Neural cell (in vitro differentiated cells): ENCODE data around the gene TENT4B. TPM values are rescaled to one million over a fixed set of nuclear protein-coding genes. Genes with fewer than 3 reads are reported as not detected.

Experiments used
- H2AFZ ChIP-seq: fragments of 200-600, 300-800 bp; sonication (generic), shearing (Covaris generic); 2 replicates; pipeline ENCODE4 v1.6.0; 2014; ENCODE audit warnings: low read depth, mild to moderate bottlenecking, antibody characterized with exemption, low read length, moderate library complexity
- H3F3A ChIP-seq: fragments of 200-600 bp; shearing (Covaris generic); 2 replicates; pipeline ENCODE4 v1.6.1; 2016; ENCODE audit warnings: mild to moderate bottlenecking, moderate library complexity, mixed read lengths, antibody characterized with exemption, low read length; ENCODE audit not compliant: insufficient read depth, poor library complexity, severe bottlenecking
- H3K27ac ChIP-seq: fragments of 200-600, 300-800 bp; sonication (generic), shearing (Covaris generic); 2 replicates; pipeline ENCODE4 v1.5.1; 2014; ENCODE audit warnings: mild to moderate bottlenecking, low read length, moderate library complexity
- H3K27me3 ChIP-seq: fragments of 300-800, 200-600 bp; sonication (generic), shearing (Covaris generic); 2 replicates; pipeline ENCODE4 v1.6.0; 2014; ENCODE audit warnings: mild to moderate bottlenecking, low read depth, low read length, moderate library complexity; ENCODE audit not compliant: insufficient read depth
- H3K36me3 ChIP-seq: fragments of 300-800, 200-600 bp; sonication (generic), shearing (Covaris generic); 2 replicates; pipeline ENCODE4 v1.5.1; 2014; ENCODE audit warnings: mild to moderate bottlenecking, antibody characterized with exemption, low read length, moderate library complexity; ENCODE audit not compliant: insufficient read depth
- H3K4me2 ChIP-seq: fragments of 300-800, 200-600 bp; sonication (generic), shearing (Covaris generic); 2 replicates; pipeline ENCODE4 v1.6.0; 2014; ENCODE audit warnings: mild to moderate bottlenecking, low read length
- H3K4me3 ChIP-seq: fragments of 300-800, 200-600 bp; sonication (generic), shearing (Covaris generic); 2 replicates; pipeline ENCODE4 v1.5.1; 2014; ENCODE audit warnings: mild to moderate bottlenecking, low read length, moderate library complexity
- H3K79me2 ChIP-seq: fragments of 200-600 bp; shearing (Covaris generic); replicated peaks from 2 replicates; pipeline ENCODE4 v1.6.0; 2014; ENCODE audit warnings: mild to moderate bottlenecking, low read length, moderate library complexity; ENCODE audit not compliant: insufficient read depth
- H3K9ac ChIP-seq: fragments of 300-800, 200-600 bp; sonication (generic), shearing (Covaris generic); 2 replicates; pipeline ENCODE4 v1.6.1; 2016; ENCODE audit warnings: mild to moderate bottlenecking, low read length, mixed read lengths
- H3K9me2 ChIP-seq: fragments of 200-600 bp; shearing (Covaris generic); 2 replicates; pipeline ENCODE4 v1.6.1; 2016; ENCODE audit warnings: mild to moderate bottlenecking, low read length, mixed read lengths; ENCODE audit not compliant: insufficient read depth
- H3K9me3 ChIP-seq: fragments of 200-600, 300-800 bp; sonication (generic), shearing (Covaris generic); 2 replicates; pipeline ENCODE4 v1.6.1; 2016; ENCODE audit warnings: mild to moderate bottlenecking, mixed run types, low read length, moderate library complexity, mixed read lengths
- H4K20me1 ChIP-seq: fragments of 200-600 bp; shearing (Covaris generic); 2 replicates; pipeline ENCODE4 v1.6.1; 2016; ENCODE audit warnings: mild to moderate bottlenecking, mixed run types; ENCODE audit not compliant: insufficient read depth
- EP300 ChIP-seq: fragments of 450-650 bp; conservative IDR thresholded peaks from 2 replicates; pipeline ENCODE4 v1.6.1; 2014; ENCODE audit warnings: antibody characterized with exemption, mild to moderate bottlenecking, moderate library complexity; ENCODE audit not compliant: poor library complexity, severe bottlenecking
- EZH2 ChIP-seq: fragments of 200-600, 300-800 bp; shearing (Covaris generic), sonication (generic); IDR thresholded peaks from 2 replicates; pipeline ENCODE4 v1.6.1; 2014; ENCODE audit warnings: antibody characterized with exemption, low read length, borderline replicate concordance, mild to moderate bottlenecking; ENCODE audit not compliant: insufficient read depth, poor library complexity, severe bottlenecking
- MXI1 ChIP-seq: fragments of 450-650 bp; conservative IDR thresholded peaks from 2 replicates; pipeline ENCODE4 v1.6.1; 2014; ENCODE audit warnings: antibody characterized with exemption, mild to moderate bottlenecking; ENCODE audit not compliant: poor library complexity, severe bottlenecking
- POLR2AphosphoS5 ChIP-seq: IDR thresholded peaks from 2 replicates; pipeline ENCODE4 v1.6.1; 2012
- RAD21 ChIP-seq: fragments of 450-650 bp; conservative IDR thresholded peaks from 2 replicates; pipeline ENCODE4 v1.6.1; 2014; ENCODE audit warnings: antibody characterized with exemption, mild to moderate bottlenecking, moderate library complexity
- TAF1 ChIP-seq: IDR thresholded peaks from 2 replicates; pipeline ENCODE4 v1.6.1; 2012; ENCODE audit warnings: low read depth
- polyA plus RNA-seq: library from polyadenylated mRNA; depleted of rRNA; stranded (reverse); fragments of >200 nt; gene quantifications from 2 replicates; pipeline ENCODE4 v1.2.3, GENCODE V29; 2014
- TF ChIP-seq, protein P1 (sequence below): IDR thresholded peaks from 2 replicates; pipeline ENCODE4 v1.6.1; 2012; ENCODE audit warnings: borderline replicate concordance
- TF ChIP-seq, protein P2 (sequence below): fragments of 450-650 bp; IDR thresholded peaks from 2 replicates; pipeline ENCODE4 v1.5.1; 2014; ENCODE audit warnings: antibody characterized with exemption, mild to moderate bottlenecking, moderate library complexity; ENCODE audit not compliant: poor library complexity, severe bottlenecking

The TENT4B gene
- polyA plus RNA-seq, 1 donor from 2014 or later, result 16.9 TPM

DNA sequence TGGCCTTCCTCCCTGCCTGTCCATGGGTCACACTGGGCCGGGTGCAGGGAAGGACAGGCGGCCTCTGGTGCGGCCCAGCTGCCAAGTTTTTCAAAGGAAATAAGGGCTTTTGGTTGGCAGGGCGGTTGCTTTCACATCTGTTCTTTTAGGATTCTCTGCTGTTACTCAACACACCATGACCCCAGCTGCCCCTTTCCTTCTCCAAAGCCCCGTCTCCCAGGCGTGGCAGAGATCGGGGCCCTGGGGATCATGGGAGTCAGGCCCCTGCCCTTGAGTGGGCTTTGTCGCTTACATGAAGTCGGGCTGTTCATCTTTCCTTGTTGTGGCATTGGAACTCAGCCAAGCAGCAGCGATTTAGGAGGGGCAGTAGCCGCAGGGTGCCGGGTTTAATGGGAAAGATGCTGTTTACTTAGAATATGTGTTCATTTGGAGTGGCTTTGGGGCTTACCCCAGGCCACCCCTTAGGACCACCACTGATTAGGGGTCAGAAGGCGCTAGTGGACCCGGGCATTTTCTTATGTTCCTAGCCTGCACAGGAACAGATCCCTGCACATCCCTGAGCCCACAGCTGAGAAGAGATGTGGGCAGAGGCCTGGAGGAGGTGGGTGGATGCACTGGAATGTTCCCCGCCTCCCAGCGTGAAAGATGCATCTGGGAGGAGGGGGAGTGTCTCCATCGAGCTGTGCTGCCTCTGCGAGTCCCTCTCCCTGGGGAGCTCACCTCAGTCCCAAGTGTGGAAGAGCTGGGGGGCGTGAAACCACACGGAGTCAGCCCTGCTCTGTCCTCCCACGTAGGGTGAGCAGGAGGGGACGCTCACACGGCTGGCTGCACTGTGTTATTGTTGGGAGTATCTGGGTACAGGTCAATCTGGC lies 106.5 kb downstream of the TENT4B start:
- no peaks in the 10 kb centered on the region for H3K79me2 ChIP-seq
- H3F3A ChIP-seq, result no peaks in the 10 kb centered on the region
- no peaks in the 10 kb centered on the region for H3K36me3 ChIP-seq
- no peaks in the 10 kb centered on the region for H3K27me3 ChIP-seq
- no peaks in the 10 kb centered on the region for H3K9me2 ChIP-seq
- H3K9ac ChIP-seq, result no peak overlapping the region
- no peak overlapping the region for H3K4me3 ChIP-seq
- no peaks in the 10 kb centered on the region for H3K9me3 ChIP-seq
- no peak overlapping the region for H3K27ac ChIP-seq
- H2AFZ ChIP-seq, result no peak overlapping the region
- H4K20me1 ChIP-seq, result no peaks in the 10 kb centered on the region
- H3K4me2 ChIP-seq, result no peak overlapping the region
- TF ChIP-seq MXI1 (no peak), RAD21 (no peak), TAF1 (no peak), EP300 (no peak)
- TF ChIP-seq, protein P1, sequence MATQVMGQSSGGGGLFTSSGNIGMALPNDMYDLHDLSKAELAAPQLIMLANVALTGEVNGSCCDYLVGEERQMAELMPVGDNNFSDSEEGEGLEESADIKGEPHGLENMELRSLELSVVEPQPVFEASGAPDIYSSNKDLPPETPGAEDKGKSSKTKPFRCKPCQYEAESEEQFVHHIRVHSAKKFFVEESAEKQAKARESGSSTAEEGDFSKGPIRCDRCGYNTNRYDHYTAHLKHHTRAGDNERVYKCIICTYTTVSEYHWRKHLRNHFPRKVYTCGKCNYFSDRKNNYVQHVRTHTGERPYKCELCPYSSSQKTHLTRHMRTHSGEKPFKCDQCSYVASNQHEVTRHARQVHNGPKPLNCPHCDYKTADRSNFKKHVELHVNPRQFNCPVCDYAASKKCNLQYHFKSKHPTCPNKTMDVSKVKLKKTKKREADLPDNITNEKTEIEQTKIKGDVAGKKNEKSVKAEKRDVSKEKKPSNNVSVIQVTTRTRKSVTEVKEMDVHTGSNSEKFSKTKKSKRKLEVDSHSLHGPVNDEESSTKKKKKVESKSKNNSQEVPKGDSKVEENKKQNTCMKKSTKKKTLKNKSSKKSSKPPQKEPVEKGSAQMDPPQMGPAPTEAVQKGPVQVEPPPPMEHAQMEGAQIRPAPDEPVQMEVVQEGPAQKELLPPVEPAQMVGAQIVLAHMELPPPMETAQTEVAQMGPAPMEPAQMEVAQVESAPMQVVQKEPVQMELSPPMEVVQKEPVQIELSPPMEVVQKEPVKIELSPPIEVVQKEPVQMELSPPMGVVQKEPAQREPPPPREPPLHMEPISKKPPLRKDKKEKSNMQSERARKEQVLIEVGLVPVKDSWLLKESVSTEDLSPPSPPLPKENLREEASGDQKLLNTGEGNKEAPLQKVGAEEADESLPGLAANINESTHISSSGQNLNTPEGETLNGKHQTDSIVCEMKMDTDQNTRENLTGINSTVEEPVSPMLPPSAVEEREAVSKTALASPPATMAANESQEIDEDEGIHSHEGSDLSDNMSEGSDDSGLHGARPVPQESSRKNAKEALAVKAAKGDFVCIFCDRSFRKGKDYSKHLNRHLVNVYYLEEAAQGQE, result no peak

DNA sequence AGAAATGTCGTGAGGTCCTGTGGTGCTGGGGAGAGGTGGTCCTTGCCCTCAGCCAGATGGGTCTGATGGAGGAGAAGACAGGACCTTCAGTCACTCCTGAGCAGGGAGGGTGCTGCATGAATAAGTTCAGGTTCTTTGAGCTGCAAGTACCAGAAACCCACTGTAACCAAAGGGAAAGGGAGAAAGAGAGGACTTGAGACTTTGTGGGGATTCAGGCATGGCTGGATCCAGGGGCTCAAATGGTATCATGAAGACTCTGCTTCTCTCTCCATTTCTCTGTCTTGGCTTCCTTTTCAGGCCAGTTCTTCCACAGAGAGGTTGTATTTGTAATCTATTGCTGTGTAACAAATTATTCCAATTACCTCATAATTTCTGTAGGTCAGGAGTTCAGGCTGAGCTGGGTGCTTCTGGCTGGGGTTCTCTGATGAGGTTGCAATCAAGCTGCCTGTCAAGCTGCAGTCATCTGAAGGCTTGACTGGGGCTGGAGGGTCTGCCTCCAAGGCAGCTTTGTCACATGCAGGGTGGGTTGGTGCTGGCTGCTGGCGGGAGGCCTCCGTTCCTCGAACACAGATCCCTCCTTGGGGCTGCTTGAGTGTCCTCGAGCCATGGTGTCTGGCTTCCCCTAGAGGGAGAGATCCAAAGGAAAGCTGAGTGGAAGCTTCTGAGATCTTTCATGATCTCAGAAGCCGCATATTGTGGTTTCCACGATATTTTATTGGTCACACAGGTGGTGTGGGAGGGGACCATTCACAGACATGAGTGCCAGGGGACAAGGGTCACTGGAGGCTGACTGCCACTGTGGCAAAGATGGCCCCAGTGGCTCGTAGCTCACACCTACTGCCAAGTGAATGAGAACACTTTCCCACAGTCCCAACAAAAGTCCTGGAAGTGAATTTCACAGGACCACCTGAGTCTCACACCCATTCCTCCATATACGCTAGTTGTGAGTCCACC lies 107.4 kb downstream of the TENT4B start:
- H3K79me2 ChIP-seq, result no peaks in the 10 kb centered on the region
- H2AFZ ChIP-seq, result no peak overlapping the region
- H3K27me3 ChIP-seq, result no peaks in the 10 kb centered on the region
- H3F3A ChIP-seq, result no peaks in the 10 kb centered on the region
- H3K36me3 ChIP-seq, result no peaks in the 10 kb centered on the region
- H3K9me3 ChIP-seq, result no peaks in the 10 kb centered on the region
- H3K9me2 ChIP-seq, result no peaks in the 10 kb centered on the region
- H4K20me1 ChIP-seq, result no peaks in the 10 kb centered on the region
- H3K9ac ChIP-seq, result no peak overlapping the region
- TF ChIP-seq MXI1, result no peak
- no peak for TF ChIP-seq EP300
- TF ChIP-seq TAF1, result no peak
- TF ChIP-seq POLR2AphosphoS5, result no peak
- no peak for TF ChIP-seq RAD21
- no peak for TF ChIP-seq EZH2
- TF ChIP-seq, protein P2, sequence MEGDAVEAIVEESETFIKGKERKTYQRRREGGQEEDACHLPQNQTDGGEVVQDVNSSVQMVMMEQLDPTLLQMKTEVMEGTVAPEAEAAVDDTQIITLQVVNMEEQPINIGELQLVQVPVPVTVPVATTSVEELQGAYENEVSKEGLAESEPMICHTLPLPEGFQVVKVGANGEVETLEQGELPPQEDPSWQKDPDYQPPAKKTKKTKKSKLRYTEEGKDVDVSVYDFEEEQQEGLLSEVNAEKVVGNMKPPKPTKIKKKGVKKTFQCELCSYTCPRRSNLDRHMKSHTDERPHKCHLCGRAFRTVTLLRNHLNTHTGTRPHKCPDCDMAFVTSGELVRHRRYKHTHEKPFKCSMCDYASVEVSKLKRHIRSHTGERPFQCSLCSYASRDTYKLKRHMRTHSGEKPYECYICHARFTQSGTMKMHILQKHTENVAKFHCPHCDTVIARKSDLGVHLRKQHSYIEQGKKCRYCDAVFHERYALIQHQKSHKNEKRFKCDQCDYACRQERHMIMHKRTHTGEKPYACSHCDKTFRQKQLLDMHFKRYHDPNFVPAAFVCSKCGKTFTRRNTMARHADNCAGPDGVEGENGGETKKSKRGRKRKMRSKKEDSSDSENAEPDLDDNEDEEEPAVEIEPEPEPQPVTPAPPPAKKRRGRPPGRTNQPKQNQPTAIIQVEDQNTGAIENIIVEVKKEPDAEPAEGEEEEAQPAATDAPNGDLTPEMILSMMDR, result no peak
- TF ChIP-seq, protein P1, result no peak
- H3K27ac ChIP-seq, result no peak overlapping the region
- no peak overlapping the region for H3K4me3 ChIP-seq
- H3K4me2 ChIP-seq, result no peak overlapping the region
